ENCODE results near the gene FGD6. TPM values are rescaled to one million over a fixed set of nuclear protein-coding genes. Genes with fewer than 3 reads are reported as not detected.

FGD6 gene
- total and polyA plus RNA-seq, 4 donors = 2.4 to 26.4 (median 9.0) TPM

DNA sequence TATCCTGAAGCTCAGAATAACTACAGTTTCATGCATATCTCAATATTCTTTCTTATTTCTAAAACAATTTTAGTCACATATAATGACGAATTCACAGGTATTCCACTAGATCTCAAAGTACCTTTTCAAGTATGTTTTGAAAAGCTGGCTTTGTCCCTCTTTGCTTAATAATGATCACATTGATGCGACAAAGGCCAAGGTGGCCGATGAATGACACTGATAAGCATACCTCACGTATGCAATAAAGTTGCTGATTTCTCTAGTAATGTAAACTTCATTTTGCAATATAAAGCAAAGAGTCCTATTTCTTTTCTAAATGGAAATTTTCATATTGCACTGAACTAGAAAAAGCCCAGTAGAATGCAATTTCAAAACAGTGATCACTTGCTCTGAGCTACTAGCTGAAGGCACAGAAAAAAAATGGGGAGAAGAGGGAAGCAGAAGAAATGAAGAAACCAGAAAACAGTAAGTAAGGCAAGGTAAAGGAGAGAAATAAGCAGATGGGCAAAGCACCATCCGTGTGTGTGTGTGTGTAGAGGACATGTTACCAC, 29.3 kb downstream of the FGD6 start:
- no peak overlapping the region for H3K9ac ChIP-seq (ENCODE audit: insufficient read depth in 1 of 2, low read length in 2 of 2)
- no peak for TF ChIP-seq CTCF (IDR thresholded peaks at IDR 0.05; ENCODE audit: control extremely low read depth, extremely low read depth)
- WGBS, 2 donors = 82 to 83% methylated on average over 5 of the region's 5 CpGs
- no peaks in the 10 kb centered on the region for H3K27me3 ChIP-seq (ENCODE audit: control insufficient read depth in 3 of 3, insufficient read depth in 3 of 3, low read length in 2 of 3)
- H3K27ac ChIP-seq (ENCODE audit: low read depth in 1 of 2, low read length in 1 of 2) = no peak overlapping the region
- H3K36me3 ChIP-seq (ENCODE audit: control insufficient read depth in 4 of 4, insufficient read depth in 4 of 4, low read length in 4 of 4) = peaks cover 0 to 2% (median 0%) of the 10 kb centered on the region in 4 donors
- H3K9me3 ChIP-seq (ENCODE audit: control insufficient read depth in 4 of 4, insufficient read depth in 3 of 4, low read length in 3 of 4) = no peaks in the 10 kb centered on the region
- no peak overlapping the region for H3K4me3 ChIP-seq
- H3K4me1 ChIP-seq (ENCODE audit: control insufficient read depth in 5 of 5, insufficient read depth in 5 of 5, low read length in 5 of 5) = peaks cover 0 to 7% (median 0%) of the 10 kb centered on the region in 5 donors
- DNase-seq (no peak), ATAC-seq (ENCODE audit: insufficient read depth, low FRiP score) (no peak)

DNA sequence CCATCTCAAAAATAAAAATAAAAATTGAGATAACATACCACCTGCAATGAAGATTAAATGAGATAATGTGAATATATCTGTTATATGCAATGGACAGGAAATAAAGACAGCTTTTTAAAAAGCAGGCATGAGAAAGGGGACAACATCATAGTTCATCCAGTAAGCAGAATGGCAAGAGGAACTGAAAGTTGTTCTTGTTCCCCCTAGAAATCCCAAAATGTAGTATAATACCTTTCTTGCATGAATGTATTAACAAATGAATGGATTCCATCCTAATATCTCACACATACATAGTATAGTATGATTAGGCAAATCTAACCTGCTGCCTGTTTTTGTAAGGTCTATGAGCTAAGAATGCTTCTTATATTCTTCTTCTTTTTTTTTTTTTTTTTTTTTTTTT, 31.4 kb downstream of the FGD6 start:
- Histone ChIP-seq H3K4me1 (ENCODE audit: control insufficient read depth in 5 of 5, insufficient read depth in 5 of 5, low read length in 5 of 5) (peaks cover 0 to 2% (median 0%) of the 10 kb centered on the region in 5 donors), H3K9ac (ENCODE audit: insufficient read depth in 1 of 2, low read length in 2 of 2) (no peak overlapping the region), H3K27ac (ENCODE audit: low read depth in 1 of 2, low read length in 1 of 2) (no peak overlapping the region), H3K9me3 (ENCODE audit: control insufficient read depth in 4 of 4, insufficient read depth in 3 of 4, low read length in 3 of 4) (no peaks in the 10 kb centered on the region), H3K4me3 (no peak overlapping the region), H3K36me3 (ENCODE audit: control insufficient read depth in 4 of 4, insufficient read depth in 4 of 4, low read length in 4 of 4) (peaks cover 0 to 2% (median 0%) of the 10 kb centered on the region in 4 donors), H3K27me3 (ENCODE audit: control insufficient read depth in 3 of 3, insufficient read depth in 3 of 3, low read length in 2 of 3) (no peaks in the 10 kb centered on the region)
- ATAC-seq (ENCODE audit: insufficient read depth, low FRiP score) = no peak
- no peak for TF ChIP-seq CTCF (IDR thresholded peaks at IDR 0.05; ENCODE audit: control extremely low read depth, extremely low read depth)
- DNase-seq = no peak

DNA sequence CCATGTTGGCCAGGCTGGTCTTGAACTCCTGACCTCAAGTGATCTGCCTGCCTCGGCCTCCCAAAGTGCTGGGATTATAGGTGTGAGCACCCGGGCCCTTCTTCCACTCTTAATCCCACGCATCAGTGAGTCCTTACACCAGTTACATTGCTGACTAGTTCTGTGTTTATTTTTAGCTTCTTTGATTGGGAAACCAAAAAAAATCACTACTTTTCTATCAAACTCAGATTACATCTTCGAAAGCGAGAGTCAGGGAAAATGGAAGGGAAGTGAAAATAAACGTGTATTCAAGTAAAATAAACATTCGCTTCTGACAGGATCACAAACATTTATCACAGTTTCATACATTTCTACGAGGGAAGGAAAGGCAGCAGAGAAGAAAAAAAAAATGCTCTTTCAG, 32.2 kb downstream of the FGD6 start:
- DNase-seq (no peak), ATAC-seq (ENCODE audit: insufficient read depth, low FRiP score) (no peak)
- no peak overlapping the region for H3K9ac ChIP-seq (ENCODE audit: insufficient read depth in 1 of 2, low read length in 2 of 2)
- H3K27me3 ChIP-seq (ENCODE audit: control insufficient read depth in 3 of 3, insufficient read depth in 3 of 3, low read length in 2 of 3) = no peaks in the 10 kb centered on the region
- 56 to 65% methylated on average over 8 of the region's 8 CpGs for WGBS, 2 donors
- H3K36me3 ChIP-seq (ENCODE audit: control insufficient read depth in 4 of 4, insufficient read depth in 4 of 4, low read length in 4 of 4) = peaks cover 0 to 2% (median 0%) of the 10 kb centered on the region in 4 donors
- no peak for TF ChIP-seq CTCF (IDR thresholded peaks at IDR 0.05; ENCODE audit: control extremely low read depth, extremely low read depth)
- H3K4me3 ChIP-seq = no peak overlapping the region
- no peaks in the 10 kb centered on the region for H3K9me3 ChIP-seq (ENCODE audit: control insufficient read depth in 4 of 4, insufficient read depth in 3 of 4, low read length in 3 of 4)
- no peak overlapping the region for H3K27ac ChIP-seq (ENCODE audit: low read depth in 1 of 2, low read length in 1 of 2)
- H3K4me1 ChIP-seq (ENCODE audit: control insufficient read depth in 5 of 5, insufficient read depth in 5 of 5, low read length in 5 of 5) = peaks cover 0 to 2% (median 0%) of the 10 kb centered on the region in 5 donors

DNA sequence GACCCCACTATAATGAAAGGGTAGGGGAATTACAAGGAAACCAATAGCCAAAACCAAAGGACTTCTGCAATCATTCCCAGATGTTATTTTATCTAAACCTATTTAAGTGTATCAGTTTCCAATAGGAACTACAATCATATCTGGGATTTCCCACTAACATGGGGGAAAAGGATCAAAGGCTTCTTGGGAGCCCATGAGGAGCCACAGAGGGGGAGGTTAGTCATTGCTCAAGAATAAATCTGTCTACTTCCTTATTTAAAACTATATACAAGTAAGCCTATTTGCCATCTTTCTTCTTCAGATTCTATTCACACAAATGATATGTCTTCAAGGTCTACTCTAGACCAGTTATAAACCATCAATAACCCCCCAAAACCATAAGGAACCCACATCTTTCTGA, 33.1 kb downstream of the FGD6 start:
- TF ChIP-seq CTCF (IDR thresholded peaks at IDR 0.05; ENCODE audit: control extremely low read depth, extremely low read depth) = no peak
- DNase-seq (no peak), ATAC-seq (ENCODE audit: insufficient read depth, low FRiP score) (no peak)
- no peaks in the 10 kb centered on the region for H3K36me3 ChIP-seq (ENCODE audit: control insufficient read depth in 4 of 4, insufficient read depth in 4 of 4, low read length in 4 of 4)
- peaks cover 0 to 2% (median 0%) of the 10 kb centered on the region in 5 donors for H3K4me1 ChIP-seq (ENCODE audit: control insufficient read depth in 5 of 5, insufficient read depth in 5 of 5, low read length in 5 of 5)
- H3K9ac ChIP-seq (ENCODE audit: insufficient read depth in 1 of 2, low read length in 2 of 2) = no peak overlapping the region
- H3K27ac ChIP-seq (ENCODE audit: low read depth in 1 of 2, low read length in 1 of 2) = no peak overlapping the region
- no peaks in the 10 kb centered on the region for H3K9me3 ChIP-seq (ENCODE audit: control insufficient read depth in 4 of 4, insufficient read depth in 3 of 4, low read length in 3 of 4)
- no peaks in the 10 kb centered on the region for H3K27me3 ChIP-seq (ENCODE audit: control insufficient read depth in 3 of 3, insufficient read depth in 3 of 3, low read length in 2 of 3)
- no peak overlapping the region for H3K4me3 ChIP-seq
